Measurements from ENCODE around the gene DUS3L.

Gene DUS3L

GRCh38 chr19:5803752-5804515 lies 13.0 kb upstream of the DUS3L start:
- peak; percentile 94 for TF ChIP-seq CTCF (conservative IDR thresholded peaks at IDR 0.05; ENCODE audit: low read depth, low read length)
- H3K4me3 ChIP-seq (ENCODE audit: low read length) = peak overlapping the region; percentile 33
- DNase-seq (ENCODE audit: low read depth) = peak; percentile 40

GRCh38 chr19:5803441-5803751 lies 12.4 kb upstream of the DUS3L start:
- no peak for TF ChIP-seq CTCF (conservative IDR thresholded peaks at IDR 0.05; ENCODE audit: low read depth, low read length)
- DNase-seq (ENCODE audit: low read depth) = no peak
- peak overlapping the region; percentile 33 for H3K4me3 ChIP-seq (ENCODE audit: low read length)

DNA sequence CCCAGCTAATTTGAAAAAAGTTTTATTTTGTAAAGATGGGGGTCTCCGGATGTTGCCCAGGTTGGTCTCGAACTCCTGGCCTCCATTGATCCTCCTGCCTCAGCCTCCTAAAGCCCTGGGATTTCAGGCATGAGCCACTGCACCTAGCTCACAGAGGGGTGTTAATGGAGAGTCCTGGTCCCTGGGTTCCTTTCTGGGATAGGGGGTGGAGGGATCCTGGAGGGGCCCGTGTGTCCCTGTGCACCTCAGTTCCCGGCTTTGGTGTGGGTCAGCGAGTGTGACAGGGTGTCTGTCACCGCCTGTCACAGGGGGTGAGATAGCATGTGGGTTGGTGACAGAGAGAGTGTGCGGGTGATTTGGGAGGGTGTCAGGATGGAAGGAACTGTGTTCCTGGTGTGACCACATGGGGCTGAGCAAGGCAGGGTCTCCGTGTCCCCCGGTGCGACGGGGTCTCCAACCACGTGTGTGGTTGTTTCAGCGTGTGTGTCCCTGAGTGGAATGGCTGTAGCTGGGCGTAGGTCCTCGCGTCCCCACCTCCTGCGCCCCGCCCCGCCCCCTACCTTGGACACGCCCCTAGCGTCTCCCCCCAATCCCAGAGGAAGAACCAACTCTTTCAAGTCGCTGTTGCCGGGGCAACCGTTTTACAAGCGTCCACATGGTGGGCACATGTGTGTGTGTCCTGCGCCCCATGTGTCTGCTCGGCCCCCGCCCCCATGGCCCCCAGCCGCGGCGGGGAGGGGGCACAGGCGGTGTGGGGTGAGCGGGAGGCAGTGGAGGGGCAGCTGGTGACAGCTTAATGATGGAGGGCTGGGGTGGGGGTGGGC lies 11.0 kb upstream of the DUS3L start:
- TF ChIP-seq CTCF (conservative IDR thresholded peaks at IDR 0.05; ENCODE audit: low read depth, low read length) = no peak
- no peak overlapping the region for H3K4me3 ChIP-seq (ENCODE audit: low read length)
- no peak for DNase-seq (ENCODE audit: low read depth)

DNA sequence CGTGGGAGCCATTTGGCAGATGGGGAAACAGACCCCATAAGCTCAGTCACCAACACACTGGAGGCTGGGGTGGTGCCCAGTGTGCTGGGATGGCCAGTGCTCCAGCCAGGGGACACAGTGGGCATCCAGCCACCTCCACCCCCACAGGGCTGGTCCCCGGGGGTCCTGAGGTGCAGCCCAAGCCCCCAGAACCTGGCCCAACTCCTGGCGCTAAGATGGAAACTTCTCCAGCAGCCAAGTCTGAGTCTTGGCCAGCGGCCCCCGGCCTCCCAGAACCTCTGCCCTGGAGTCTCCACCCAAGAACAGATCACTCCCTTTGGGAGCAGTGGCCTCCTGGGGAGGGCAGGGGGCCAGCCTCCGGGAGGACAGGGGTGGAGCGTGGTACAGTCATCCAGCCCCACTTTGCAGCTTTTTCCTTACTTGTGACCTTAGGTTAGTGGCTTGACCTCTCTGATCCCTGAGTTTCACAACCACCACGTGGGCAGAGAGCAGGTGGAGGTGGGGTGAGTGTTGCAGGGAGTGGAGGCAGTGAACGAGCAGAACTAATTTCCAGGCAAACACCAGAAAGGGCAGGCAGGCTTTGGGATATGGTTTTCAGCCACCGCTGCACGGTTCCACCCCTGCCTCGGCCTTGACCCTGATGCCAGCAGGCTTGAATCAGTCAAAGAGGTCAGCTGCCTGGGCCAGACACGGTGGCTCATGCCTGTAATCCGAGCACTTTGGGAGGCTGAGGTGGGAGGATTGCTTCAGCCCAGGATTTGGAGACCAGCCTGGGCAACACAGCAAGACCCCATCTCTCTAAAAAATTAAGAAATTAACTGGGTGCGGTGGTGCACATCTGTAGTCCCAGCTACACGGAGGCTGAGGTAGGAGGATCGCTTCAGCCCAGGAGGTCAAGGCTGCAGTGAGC lies 9.7 kb upstream of the DUS3L start:
- TF ChIP-seq CTCF (conservative IDR thresholded peaks at IDR 0.05; ENCODE audit: low read depth, low read length) = no peak
- no peak for DNase-seq (ENCODE audit: low read depth)
- H3K4me3 ChIP-seq (ENCODE audit: low read length) = no peak overlapping the region

DNA sequence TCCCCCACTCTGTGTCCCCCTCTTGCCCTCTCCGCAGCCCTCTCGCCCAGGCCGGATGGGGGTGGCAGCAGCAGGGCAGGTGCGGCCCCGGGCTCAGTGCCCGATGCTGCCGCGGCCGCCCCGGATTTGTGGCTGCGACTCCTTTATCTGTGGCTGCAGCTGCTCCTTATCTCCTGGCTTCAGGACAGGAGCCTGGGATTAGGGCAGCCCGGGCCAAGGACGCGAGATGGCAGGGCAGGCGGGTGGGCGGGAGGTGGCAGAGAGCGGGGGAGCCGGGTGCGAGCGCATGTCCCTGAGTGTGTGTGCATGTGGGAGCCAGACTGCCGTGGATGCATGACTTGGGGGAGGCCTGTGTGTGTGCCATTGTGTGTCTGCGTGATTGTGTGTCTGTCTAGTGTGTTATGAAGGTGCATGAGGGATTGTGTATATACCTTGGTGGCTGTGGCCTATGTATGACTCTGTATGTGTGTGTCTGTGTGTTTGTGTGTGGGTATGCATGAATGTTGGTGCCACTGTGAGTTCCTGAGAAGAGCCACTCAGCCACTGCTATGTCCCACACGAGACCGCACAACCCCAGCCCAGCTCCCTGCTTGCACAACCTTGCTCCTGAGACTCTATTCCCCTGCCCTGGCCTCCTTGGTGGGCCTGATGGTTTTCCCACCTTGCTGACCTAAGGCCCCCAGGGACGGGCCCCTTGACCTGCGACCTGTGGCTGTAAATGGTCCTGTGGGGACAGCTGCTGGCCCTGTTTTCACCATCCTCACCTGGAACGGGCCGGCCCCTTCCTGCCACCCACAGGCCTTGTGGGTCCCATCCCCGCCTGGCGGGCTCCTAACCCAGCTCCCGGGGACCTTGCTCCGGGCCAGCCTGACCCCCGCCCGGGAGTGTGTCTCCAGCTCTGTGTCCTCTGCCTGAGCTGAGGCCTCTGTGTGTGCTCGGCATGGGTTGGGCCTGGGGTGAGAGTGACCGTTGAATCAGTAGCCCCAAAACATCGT lies 8.6 kb upstream of the DUS3L start:
- TF ChIP-seq CTCF (conservative IDR thresholded peaks at IDR 0.05; ENCODE audit: low read depth, low read length) = no peak
- DNase-seq (ENCODE audit: low read depth) = no peak
- H3K4me3 ChIP-seq (ENCODE audit: low read length) = no peak overlapping the region

DNA sequence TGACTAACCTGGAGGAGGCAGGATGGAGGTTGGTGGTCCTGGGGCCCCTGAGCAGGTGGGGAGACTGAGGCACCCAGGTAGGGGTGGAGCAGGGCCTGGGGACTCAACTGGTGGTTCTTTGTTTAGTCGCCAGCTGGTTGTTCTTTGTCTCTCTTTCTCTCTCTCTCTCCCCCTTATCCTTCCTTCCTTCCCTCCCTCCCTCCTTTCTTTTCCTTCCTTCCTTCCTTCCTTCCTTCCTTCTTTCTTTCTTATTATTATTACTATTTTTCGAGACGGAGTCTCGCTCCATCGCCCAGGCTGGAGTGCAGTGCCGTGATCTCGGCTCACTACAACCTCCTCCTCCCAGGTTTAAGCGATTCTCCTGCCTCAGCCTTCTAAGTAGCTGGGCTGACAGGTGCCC lies 7.3 kb upstream of the DUS3L start:
- DNase-seq (ENCODE audit: low read depth) = no peak
- no peak for TF ChIP-seq CTCF (conservative IDR thresholded peaks at IDR 0.05; ENCODE audit: low read depth, low read length)
- H3K4me3 ChIP-seq (ENCODE audit: low read length) = no peak overlapping the region

Measured in retinal pigment epithelial cell (primary cell).